Measurements from ENCODE around the gene MICAL2.

MICAL2 gene

DNA sequence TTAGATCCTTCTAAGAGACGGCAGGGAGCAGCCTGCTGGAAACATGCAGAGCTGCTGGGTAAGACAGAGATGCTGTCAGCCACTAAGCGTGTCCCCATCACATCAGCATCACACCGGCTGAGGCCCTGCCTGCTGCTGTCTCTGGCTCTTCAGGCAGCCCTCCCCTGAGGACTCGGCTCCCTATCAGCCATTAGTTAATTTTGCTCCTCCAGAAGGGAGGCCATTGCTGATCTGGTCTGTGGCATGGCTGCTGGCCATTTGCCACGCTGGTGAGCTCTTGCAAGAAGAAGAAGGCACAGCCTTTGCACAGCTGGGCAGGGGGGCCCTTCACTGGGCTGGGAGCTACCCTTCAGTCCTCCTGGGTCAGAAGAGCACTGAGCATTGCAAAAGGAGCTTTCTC lies 135.8 kb downstream of the MICAL2 start:
- DNase-seq (ENCODE audit: low read depth): no peak

DNA sequence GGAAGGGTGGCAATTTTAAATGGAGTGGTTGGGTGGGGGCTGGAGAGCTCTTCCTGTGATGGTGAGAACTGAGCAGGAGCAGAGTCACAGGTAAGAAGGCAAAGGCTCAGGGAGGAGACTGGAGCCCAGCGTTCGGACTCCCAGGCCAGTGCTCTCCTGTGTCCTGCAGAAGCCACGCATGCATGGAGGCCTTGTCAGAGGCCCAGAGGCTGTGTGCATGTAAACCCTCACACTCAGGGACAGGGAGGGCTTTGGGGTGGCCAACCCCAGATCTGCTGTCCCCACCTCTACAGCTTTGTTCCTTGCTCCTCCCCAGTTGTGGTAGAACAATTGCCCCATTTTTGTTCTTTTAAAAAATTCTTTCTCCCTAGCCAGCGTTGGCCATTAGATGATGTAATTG lies 136.6 kb downstream of the MICAL2 start:
- DNase-seq (ENCODE audit: low read depth): no peak

DNA sequence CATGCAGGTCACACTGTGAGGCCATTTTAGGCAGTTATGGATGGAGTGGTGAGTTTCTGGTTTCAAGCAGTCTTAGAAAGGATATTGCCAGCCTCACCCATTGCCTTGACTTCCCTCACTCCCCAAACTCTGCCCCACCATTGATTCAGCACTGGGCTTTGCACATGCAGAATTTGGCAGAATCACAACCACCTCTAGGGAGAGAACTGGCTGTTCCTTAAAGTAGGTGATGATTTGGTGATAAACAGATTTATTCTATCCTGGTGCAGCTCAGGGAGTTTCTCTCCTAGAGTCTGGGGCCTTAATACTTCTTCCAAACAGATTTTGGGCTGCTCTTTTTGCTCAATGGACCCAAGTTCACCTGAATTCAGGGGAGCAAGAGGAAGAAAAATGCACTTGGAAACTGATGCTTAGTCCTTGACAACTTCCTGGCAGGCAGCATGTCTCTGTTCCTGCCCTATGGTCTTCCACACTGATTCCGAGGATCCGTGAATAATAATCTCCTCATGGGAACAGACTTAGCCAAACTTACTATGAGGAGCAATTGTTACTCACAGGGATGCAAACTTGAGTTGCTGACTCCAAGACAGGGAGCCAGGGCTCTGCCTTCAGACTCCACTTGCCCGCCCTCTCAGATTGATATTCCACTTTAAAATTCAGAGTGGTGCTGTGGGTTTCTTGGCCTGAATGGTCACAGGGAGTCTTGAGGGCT lies 137.3 kb downstream of the MICAL2 start:
- DNase-seq (ENCODE audit: low read depth): no peak

DNA sequence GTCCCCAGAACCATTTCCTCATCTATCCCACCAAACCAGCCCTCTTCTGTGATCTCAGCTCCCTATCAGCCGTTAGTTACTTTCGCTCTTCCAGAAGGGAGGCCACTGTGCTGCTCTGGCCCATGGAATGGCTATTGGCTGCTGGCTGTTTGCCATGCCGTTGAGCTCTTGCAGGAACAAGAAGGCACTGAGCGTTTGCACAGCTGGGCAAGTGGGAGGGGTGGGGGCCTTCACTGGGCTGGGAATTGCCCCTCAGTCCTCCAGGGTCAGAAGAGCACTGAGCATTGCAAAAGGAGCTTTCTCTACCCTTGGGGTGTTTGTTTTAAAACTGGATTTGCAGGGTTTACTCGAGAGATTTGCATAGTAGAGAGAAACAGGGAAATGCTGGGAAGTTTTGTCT lies 137.9 kb downstream of the MICAL2 start:
- DNase-seq (ENCODE audit: low read depth): peak; percentile 36

DNA sequence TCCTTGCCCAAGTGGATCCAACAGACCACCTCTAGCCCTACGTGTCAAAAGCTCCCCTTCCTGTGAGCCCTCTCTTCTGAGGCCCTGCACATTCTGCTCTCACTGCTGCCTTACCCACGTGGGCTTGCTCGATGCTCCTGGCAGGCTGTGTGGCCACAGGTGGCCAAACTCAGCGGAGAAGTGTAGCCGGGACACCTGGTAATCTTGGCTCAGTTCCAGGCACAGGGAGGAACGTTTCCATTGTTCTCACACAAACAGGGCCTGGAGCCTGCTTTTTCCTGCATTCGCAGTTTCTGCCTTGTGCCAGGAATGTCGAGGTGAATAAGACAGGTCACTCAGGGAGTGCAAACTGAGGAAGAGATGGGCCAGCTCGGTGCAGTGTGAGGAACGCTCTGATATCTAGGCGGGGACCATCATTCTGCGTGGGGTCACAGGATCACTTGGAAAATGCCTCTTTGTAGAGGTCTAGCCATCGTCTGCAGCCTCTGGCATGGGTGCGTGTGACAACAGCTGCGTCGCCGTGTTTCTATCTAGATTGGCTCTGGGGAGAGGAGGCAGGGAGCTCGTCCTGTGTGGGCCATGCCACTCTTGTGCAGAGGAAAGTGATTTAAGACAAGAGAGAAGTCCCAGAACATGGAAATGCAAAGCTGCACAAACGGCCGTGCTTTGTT lies 139.3 kb downstream of the MICAL2 start:
- DNase-seq (ENCODE audit: low read depth): no peak

DNA sequence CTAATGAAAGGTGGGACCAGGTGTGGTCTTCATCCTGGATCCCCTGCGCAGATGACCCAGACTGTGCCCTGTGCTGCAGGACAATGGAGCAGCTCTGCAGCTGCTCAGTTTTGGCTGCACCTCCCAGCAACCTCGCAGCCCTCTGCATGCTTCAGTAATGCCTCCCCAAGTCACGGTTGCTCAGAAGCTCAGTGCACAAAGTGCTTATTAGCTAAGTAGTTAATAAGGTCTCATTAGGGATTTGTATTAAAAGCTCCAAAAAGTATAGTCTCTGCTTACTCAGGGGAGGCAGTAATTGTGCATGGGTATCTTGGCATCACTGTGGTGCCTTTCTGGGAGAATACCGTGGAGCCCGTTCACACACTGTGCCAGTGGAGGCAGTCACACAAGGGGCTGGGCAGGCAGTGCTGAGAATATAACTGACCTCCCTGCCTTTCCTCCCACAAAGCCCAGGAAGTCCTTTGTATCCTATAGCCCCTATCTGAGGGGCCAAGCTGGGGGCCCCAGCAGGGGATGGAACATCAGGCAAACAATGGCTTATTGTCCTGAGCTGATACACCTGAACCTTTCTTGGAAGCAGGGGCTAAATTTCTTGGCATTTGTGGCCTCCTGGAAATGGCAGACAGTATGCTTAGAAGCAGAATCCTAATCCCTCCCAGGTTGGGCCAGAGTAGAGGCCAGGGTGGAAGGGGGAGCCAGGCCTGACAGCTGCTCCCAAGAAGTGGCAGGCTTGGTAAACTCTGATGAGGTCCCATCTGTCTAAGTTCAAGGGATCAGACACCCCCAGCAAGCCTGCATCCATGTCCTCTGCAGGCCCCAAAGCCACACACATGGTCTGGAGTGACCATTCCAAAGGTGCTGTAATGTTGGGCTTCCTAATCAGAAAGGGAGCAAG lies 141.5 kb downstream of the MICAL2 start:
- DNase-seq (ENCODE audit: low read depth): no peak

DNA sequence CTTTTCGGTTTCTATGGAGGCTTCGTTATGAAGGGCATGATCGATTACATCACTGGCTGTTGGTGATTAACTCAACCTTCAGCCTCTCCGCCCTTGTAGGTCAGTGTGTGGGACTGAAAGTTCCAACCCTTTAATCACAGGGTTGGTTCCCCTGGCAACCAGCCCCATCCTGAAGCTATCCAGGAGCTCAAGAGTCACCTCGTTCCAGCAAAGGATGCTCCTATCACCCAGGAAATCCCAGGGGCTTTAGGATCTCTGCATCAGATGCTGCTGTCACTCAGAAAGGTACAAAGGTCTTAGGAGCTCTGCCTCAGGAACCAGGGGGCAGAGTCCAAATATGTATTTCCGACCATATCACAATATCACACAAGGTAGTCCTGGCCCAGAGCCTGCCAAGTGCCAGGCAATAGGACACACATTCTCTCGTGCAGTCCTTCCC lies 143.5 kb downstream of the MICAL2 start:
- no peak for DNase-seq (ENCODE audit: low read depth)

DNA sequence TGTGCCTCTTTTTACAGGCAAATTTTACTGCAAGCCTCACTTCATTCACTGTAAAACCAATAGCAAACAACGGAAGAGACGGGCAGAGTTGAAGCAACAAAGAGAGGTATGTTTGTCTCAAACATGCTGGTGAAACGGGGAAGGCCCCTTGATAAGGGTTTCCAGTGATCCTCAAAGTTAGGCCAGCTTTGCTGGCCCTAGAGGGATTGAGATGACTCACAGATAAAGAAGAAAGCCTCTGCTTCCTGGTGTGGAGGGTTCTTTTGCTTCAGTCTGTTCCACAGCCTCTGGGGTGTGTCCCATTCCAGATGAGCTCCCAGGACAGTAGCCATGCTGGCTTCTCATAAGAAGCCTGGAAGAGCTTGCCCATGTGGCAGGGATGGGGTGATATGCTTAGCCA lies 148.1 kb downstream of the MICAL2 start:
- peak; percentile 83 for DNase-seq (ENCODE audit: low read depth)

DNA sequence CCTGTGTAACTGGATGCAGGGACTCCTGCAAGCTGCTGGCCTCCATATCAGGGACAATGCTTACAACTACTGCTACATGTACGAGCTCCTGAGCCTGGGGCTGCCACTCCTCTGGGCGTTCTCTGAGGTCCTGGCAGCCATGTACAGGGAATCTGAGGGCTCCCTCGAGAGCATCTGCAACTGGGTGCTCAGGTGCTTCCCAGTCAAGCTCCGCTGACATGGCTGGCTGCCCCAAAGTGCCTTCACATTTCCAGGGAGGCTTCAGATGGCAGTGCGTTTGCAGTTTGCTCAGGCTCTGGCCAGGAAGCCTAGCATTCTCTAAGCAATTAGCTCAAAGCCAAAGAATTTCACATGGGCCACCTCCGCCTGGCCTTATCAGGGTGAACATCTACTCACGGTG lies 149.6 kb downstream of the MICAL2 start:
- no peak for DNase-seq (ENCODE audit: low read depth)

DNA sequence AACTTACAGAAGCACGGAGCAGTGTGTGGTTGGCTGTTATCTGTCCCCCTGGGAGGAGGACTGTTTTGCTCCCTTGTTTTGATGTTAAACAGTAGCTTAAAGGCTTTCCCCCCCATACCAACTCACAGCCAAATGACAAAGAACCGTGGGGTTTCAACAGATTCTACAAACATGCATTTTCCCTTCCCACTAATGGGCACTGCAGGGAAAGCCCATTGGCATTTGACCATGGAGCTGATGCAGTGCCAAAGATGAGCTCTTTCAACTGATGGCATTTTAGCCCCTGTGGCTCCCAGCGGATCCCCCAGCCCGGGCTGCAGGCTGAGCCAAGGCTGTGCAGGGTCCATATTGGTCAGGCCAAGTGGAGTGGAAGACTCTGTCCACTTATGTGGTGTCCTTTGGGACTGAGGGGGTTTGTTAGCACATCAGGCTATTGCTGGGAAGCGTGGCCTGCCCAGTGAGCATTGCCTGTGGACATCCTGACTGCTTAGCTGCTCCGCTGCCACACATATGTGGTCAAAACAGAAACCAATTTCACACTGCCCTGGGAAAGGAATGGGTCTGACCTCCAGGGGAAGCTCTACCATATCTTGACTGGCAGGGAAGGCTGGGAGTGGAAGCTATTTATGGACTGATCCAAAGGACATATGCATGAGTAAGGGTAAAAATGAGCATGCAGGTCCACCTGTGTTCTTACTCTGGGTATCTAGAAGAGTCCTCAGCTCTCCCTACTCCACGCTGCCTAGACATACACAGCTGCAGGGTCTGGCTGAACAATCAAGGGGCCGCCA lies 150.5 kb downstream of the MICAL2 start:
- DNase-seq (ENCODE audit: low read depth): no peak

DNA sequence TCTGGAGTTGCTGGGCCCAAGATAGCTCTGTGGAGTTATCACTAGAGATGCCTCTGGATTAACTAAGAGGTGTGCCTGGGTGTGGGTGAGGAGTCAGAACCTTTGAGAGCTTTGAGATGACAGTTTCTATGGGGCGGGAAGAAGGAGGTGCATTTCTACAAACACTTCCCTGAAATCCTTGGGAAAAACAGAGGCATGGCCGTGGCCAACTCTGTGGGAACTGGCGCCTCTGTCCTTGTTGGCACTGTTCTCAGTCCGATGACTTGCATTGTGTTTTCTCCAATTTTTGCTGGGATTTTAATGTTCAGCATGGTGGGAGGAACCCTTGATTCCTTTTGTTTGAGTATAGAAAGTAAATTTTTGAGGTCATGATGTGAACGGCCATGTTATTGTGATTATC lies 151.2 kb downstream of the MICAL2 start:
- no peak for DNase-seq (ENCODE audit: low read depth)

DNA sequence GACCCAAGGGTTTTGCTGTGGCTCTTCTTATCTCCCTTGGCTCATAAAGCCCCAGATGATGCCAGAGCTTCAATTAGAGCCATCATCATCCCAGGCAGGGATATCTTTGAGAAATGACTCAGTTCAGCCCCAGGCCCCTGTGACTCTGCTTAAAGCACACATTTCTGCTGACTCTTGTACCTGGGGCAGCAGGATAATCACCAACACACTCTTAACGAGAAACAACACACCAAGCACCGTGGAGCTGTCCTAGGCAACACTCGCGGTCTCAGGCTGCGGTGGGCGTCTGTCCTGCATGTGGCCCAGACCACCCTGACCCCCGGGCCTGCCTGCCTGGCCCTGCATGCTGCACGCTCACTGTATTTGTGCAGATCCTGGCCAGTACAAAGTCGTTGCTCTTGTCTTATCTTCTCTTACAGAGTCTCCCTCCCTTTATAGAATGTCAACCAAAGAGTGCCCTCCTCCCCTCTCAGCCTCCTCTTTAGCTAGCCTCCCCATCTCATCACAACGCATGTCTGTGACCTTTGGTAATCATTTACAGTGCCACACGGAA lies 152.8 kb downstream of the MICAL2 start:
- DNase-seq (ENCODE audit: low read depth): peak; percentile 51

DNA sequence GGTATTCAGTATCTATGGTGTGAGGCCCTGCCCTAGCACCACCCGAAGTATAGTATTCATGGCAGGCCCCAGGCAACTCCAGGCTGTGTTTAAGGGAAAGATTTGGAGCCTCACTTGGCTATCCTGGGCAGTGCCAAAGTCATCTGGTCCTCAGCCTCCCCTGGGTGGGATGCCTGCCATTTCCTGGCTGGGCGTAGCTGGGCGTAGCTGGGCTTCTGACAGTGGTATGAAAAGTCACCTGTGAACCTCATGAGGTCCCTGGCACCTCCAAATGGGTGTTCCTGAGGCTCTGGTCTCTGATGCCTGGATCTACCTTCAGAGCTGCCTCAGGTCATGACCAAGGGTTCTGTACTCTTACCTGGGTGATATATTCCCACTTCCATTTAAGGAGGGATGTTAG lies 154.0 kb downstream of the MICAL2 start:
- DNase-seq (ENCODE audit: low read depth): no peak

DNA sequence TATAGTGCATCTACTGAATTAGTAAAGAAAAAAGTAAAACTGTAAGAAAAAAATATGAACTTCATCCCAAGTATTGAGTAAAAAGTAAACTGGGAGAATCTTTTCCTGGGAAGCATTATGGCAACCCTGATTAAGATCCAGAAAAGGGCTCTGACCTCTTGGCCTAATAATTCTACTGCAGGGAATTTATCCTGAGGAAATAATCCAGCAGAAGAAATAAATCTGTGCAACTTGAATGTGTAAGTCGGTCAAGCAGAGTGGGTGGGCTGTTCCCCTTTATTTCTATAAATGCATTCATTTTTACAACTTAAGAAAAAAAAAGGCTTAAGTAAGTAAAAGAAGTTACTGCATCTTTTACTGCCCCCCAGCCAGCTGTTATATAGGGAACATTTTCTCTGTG lies 155.7 kb downstream of the MICAL2 start:
- no peak for DNase-seq (ENCODE audit: low read depth)

DNA sequence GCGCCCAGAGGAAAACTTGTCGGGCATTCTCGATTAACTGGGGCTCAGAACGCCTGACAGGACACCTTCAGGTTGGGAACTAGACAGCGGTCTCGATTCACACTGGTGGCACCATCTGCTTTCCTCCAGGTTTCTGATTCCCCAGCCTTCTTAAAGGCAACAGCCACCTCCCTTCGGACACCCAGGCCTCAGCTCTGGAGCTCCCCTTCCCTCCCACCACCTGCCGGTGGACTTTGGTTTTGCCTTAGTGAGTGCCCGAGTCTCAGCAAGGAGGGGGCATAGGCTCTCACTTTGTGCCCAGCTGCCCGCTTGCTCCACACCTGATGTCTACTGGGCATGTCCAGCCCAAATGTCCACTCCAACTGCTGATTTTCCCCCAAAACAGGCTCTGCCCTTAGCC lies 156.6 kb downstream of the MICAL2 start:
- no peak for DNase-seq (ENCODE audit: low read depth)

DNA sequence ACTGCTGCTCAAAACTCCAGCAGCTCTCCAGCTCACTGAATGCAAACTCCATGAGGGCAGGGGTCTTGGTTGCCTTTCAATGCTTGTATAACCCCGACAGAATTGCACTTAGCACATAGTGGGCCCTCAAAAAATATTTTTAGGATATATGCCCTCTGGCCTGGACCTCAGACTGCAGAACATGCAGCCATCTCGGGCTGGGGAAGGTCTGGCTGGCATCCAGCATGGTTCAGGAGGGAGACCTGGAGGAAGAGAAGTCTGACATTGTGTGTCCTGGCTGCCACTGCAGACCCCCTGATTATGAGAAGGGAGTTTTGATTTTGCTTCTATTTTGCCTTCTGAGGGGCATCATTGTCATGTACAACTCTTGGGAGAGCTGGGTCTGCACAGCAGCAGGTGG lies 157.5 kb downstream of the MICAL2 start:
- DNase-seq (ENCODE audit: low read depth): no peak

DNA sequence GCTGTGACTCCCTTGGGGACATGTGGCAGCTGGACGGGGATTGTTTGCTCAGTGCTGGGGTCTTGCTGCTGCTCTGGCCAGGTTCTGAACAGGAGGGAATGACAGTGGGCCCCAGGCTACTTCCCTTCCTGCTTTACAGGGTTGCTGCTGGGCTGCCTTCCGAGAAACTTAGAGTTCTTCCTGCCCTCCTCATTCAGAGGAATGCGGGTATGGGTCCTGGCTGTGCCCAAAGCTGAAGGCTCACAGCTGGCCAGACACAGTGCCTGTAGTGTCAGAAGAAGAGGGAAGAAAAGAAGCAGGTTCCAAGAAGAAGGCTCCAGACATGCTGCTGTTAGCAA lies 158.7 kb downstream of the MICAL2 start:
- peak; percentile 38 for DNase-seq (ENCODE audit: low read depth)

DNA sequence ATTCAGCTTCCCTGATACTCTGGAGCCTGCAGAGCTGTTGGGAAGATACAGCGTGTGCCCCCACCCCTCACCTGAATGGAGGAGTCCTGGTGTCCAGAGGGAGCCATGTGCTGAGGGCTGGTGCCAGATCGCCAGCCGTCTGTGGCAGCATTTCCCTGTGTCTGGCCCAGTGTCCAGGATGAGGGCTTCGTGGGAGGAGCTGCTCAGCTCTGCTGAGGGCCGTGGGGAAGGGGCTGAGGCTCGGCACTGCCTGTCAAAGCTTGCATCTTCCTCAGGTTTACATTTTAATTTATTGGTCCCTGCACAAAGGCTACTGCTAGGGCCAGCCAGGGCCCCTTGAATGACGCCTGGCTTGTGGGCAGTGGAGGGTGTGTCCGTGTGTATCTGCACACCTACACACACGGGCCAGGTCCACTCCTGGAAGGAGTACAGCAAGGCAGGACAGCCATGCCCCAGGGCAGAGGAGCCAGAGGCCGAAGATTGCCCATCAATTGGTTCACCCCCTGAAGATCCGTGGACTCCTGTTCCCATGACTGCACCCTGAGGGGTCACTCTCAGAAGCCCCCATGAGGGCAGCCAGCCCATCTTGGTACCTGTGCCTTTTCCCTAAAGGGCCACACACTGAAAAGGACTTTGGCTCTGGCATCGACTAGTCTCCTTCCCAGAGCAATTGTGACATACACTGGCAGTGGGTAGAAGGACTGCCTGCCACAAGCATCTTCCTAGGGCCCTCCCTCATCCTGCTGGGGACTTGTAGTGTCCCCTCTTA lies 159.2 kb downstream of the MICAL2 start:
- DNase-seq (ENCODE audit: low read depth): no peak

DNA sequence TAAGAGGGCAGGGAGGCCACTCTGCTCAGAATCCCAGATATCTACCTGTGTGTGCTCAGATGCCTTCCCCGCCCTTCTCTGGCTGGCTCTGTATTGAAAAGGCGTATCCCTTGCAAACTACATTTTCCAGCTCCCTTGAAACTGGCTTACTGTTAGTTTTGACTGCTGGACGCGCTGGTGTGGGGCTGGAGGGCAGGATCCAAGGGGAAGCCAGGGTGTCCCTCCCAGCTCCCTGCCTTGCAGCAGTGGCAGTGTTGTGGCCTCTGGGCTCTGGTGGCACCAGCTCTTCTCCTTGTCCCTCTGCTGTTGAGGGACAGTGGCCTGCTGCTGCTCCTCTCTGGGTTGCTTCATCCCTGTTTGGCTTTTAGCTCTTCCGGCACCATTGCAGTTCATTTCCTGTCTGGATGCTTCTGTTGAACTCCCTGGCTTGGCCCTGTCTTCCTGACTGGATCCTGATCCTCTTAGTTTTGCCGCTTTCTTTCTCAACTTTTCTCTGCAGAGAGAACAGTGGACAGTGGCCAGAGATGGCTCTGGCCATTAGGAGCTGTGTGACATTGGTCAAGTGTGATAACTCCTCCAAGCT lies 159.9 kb downstream of the MICAL2 start:
- DNase-seq (ENCODE audit: low read depth): no peak

DNA sequence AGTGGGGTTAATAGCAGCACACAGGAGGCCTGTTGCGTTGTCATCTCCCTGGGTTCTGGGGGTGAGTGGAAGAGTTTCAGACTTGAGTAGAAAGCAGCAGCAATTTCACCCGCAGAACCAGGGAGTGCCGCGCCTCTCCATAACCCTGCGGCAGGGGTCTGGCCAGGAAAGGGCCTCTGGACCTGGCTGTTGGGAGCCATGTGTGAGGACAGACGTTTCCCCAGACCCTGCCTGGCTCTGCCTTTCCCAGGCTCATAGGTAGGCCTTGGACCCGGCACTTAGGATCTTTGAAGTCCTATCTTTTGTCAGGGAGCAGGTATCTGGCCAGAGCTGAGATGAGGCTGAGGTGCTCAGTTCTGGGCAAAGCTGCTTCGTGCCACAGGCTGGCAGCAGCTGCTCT lies 160.4 kb downstream of the MICAL2 start:
- DNase-seq (ENCODE audit: low read depth): no peak

DNA sequence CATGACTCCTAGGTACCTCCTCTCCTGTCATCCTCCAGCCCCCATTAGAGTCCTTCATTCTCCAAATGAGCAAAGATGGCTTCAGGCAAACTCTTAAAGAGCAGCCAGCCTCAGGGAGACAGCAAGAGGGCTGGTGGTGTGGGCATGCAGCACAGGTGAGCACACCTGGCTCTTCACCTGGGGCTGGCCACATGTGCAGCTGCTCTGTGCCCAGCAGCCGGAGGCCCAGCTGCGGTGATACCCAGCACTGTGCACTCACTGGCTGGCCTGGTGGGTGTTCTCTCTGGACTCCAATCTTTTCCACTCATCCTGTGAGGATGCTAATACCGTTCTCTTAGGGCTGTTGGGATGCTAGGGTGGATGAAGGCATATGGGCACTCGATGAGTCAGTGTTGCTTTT lies 160.9 kb downstream of the MICAL2 start:
- no peak for DNase-seq (ENCODE audit: low read depth)

All from amniotic epithelial cell (primary cell).